Measurements from ENCODE around the gene CTNND2. TPM values are rescaled to one million over a fixed set of nuclear protein-coding genes. Genes with fewer than 3 reads are reported as not detected.

Gene CTNND2
- total RNA-seq, 1 experiment from 2014 or later: 7.0 TPM

GRCh38 chr5:11027660-11028059 lies 876.6 kb downstream of the CTNND2 start:
- H3K9ac ChIP-seq (ENCODE audit: extremely low read depth, insufficient read length, low read length): no peak overlapping the region
- no peak overlapping the region for H3K18ac ChIP-seq (ENCODE audit: insufficient read length, low read depth, low read length)
- no peak overlapping the region for H2AK5ac ChIP-seq (ENCODE audit: insufficient read length, low read length)
- H3K27ac ChIP-seq (ENCODE audit: insufficient read length, low read depth, low read length): no peak overlapping the region
- no peak overlapping the region for H4K5ac ChIP-seq (ENCODE audit: insufficient read length, low read depth, low read length)
- peaks cover 2 to 23% (median 10%) of the 10 kb centered on the region in 3 experiments; a peak in 6 of 7 replicates for H3K36me3 Mint-ChIP-seq (ENCODE audit: insufficient read depth in 1 of 3, low read depth in 3 of 3)
- H2BK12ac ChIP-seq (ENCODE audit: insufficient read length, low read depth, low read length): no peak overlapping the region
- no peak for DNase-seq
- no peak overlapping the region for H2BK120ac ChIP-seq (ENCODE audit: low read depth, low read length, poor library complexity, severe bottlenecking)
- H3K14ac ChIP-seq (ENCODE audit: insufficient read depth, low read length): no peak overlapping the region
- H3K9me3 Mint-ChIP-seq: peaks cover 23 to 26% of the 10 kb centered on the region in 2 experiments
- no peak overlapping the region for H2BK5ac ChIP-seq (ENCODE audit: insufficient read length, low read length)
- no peak overlapping the region for H3K4me3 Mint-ChIP-seq
- no peak overlapping the region for H4K91ac ChIP-seq (ENCODE audit: insufficient read length, low read depth, low read length)
- no peak for TF ChIP-seq CTCF (conservative IDR thresholded peaks at IDR 0.05)
- H3K4ac ChIP-seq (ENCODE audit: low read depth, low read length): no peak overlapping the region
- no peak overlapping the region for H4K8ac ChIP-seq (replicated peaks; ENCODE audit: insufficient read length, low read depth, low read length)
- no peak overlapping the region for H3K56ac ChIP-seq (ENCODE audit: insufficient read length, low read depth, low read length)
- H3K23ac ChIP-seq (ENCODE audit: insufficient read length, low read depth, low read length): no peak overlapping the region
- H3K27me3 Mint-ChIP-seq (ENCODE audit: low read depth): peaks cover 5% of the 10 kb centered on the region
- H3K4me1 ChIP-seq (ENCODE audit: insufficient read depth, low read length): no peaks in the 10 kb centered on the region
- no peak overlapping the region for H3K27ac Mint-ChIP-seq
- H3K23me2 ChIP-seq (ENCODE audit: insufficient read length, low read depth, low read length, poor library complexity, severe bottlenecking): no peaks in the 10 kb centered on the region
- H3K9me3 ChIP-seq (ENCODE audit: control insufficient read depth, low read depth, low read length): no peaks in the 10 kb centered on the region
- no peak overlapping the region for H2AFZ ChIP-seq (ENCODE audit: low read length)
- H3K79me1 ChIP-seq (ENCODE audit: insufficient read depth, low read depth, low read length, poor library complexity, severe bottlenecking): no peaks in the 10 kb centered on the region
- no peaks in the 10 kb centered on the region for H3K79me2 ChIP-seq (ENCODE audit: insufficient read depth, low read length)
- no peaks in the 10 kb centered on the region for H4K20me1 ChIP-seq (ENCODE audit: control insufficient read depth, insufficient read depth, insufficient read length)
- no peaks in the 10 kb centered on the region for H3K27me3 ChIP-seq (ENCODE audit: insufficient read depth, low read length)
- H3T11ph ChIP-seq (ENCODE audit: low read length): no peak overlapping the region
- no peak overlapping the region for H3K4me2 ChIP-seq (ENCODE audit: insufficient read depth, insufficient read length, low read length)
- no CpG with 5 or more reads among the region's 5 CpGs for WGBS (ENCODE audit: extremely low coverage, insufficient read length, low lambda C conversion rate)
- no peaks in the 10 kb centered on the region for H3K4me1 Mint-ChIP-seq
- no peak overlapping the region for H2BK20ac ChIP-seq (ENCODE audit: low read depth, low read length, poor library complexity, severe bottlenecking)
- no peak overlapping the region for H2BK15ac ChIP-seq (ENCODE audit: low read depth, low read length)
